HepG2 (cell line): ENCODE measurements around the gene DDX24. TPM values are rescaled to one million over a fixed set of nuclear protein-coding genes. Genes with fewer than 3 reads are reported as not detected.
A peak's percentile ranks its signal among the peaks of the same experiment; 100 is the strongest.

ENCODE experiments used
- CERS6 ChIP-seq: sonication (generic); formaldehyde crosslinking; IDR thresholded peaks from 2 replicates; pipeline ENCODE4 v1.5.0; 2020; ENCODE audit warnings: missing genetic modification reagents
- DMAP1 ChIP-seq: IDR thresholded peaks from 2 replicates; pipeline ENCODE4 v1.6.1; 2016
- FOXA1 ChIP-seq, 2 experiments: fragments of 450-650 bp in 1 of 2; sonication (generic) in 1 of 2; formaldehyde crosslinking in 1 of 2; IDR thresholded peaks; 2 replicates each; pipeline versions ENCODE4 v1.4.0 to v1.6.1; 2016 to 2020; ENCODE audit warnings: missing genetic modification reagents in 1 of 2
- FOXK2 ChIP-seq: fragments of 450-650 bp; IDR thresholded peaks from 2 replicates; pipeline ENCODE4 v1.6.1; 2016
- GTF3A ChIP-seq: sonication (generic); formaldehyde crosslinking; conservative IDR thresholded peaks from 2 replicates; pipeline ENCODE4 v1.4.0; 2020; ENCODE audit warnings: mild to moderate bottlenecking, missing genetic modification reagents
- KAT2B ChIP-seq: fragments of 150-350 bp; IDR thresholded peaks from 2 replicates; pipeline ENCODE4 v1.6.1; 2014; ENCODE audit warnings: low read depth, low read length, borderline replicate concordance
- KDM2A ChIP-seq: sonication (generic); formaldehyde crosslinking; IDR thresholded peaks from 2 replicates; pipeline ENCODE4 v1.4.0; 2020; ENCODE audit warnings: low read depth, missing genetic modification reagents, borderline replicate concordance
- KDM5A ChIP-seq: fragments of 200-600 bp; sonication (generic); IDR thresholded peaks from 2 replicates; pipeline ENCODE4 v1.7.0; 2018; ENCODE audit warnings: antibody characterized with exemption, mild to moderate bottlenecking, low read length, borderline replicate concordance
- SKI ChIP-seq: fragments of 450-650 bp; IDR thresholded peaks from one replicate; pipeline ENCODE4 v1.6.1; 2018; ENCODE audit warnings: mild to moderate bottlenecking; ENCODE audit not compliant: partially characterized antibody
- TCF7L2 ChIP-seq: IDR thresholded peaks from 2 replicates; pipeline ENCODE4 v1.6.1; 2011; ENCODE audit warnings: mild to moderate bottlenecking, low read depth, low read length, moderate library complexity
- USF2 ChIP-seq, 2 experiments: sonication (generic) in 1 of 2; formaldehyde crosslinking in 1 of 2; IDR thresholded peaks; 2 replicates each; pipeline versions ENCODE4 v1.5.1 to v1.6.1; 2011 to 2020; ENCODE audit warnings: borderline replicate concordance in 1 of 2, low read depth in 1 of 2, low read length in 1 of 2, mild to moderate bottlenecking in 1 of 2, missing genetic modification reagents in 1 of 2, moderate library complexity in 1 of 2
- ZNF747 ChIP-seq: sonication (generic); formaldehyde crosslinking; IDR thresholded peaks from 2 replicates; pipeline ENCODE4 v1.8.1; 2023; ENCODE audit warnings: missing genetic modification reagents, mild to moderate bottlenecking, borderline replicate concordance
- ZNF780A ChIP-seq: sonication (generic); formaldehyde crosslinking; IDR thresholded peaks from 2 replicates; pipeline ENCODE4 v1.8.0; 2022; ENCODE audit warnings: mild to moderate bottlenecking, missing genetic modification reagents, moderate library complexity
- ZNF784 ChIP-seq: sonication (generic); formaldehyde crosslinking; IDR thresholded peaks from 2 replicates; pipeline ENCODE4 v1.5.1; 2020; ENCODE audit warnings: missing genetic modification reagents, mild to moderate bottlenecking, borderline replicate concordance
- ZNF83 ChIP-seq: sonication (generic); formaldehyde crosslinking; IDR thresholded peaks from 2 replicates; pipeline ENCODE4 v1.4.0; 2020; ENCODE audit warnings: missing genetic modification reagents, mild to moderate bottlenecking, borderline replicate concordance
- ZSCAN21 ChIP-seq: sonication (generic); formaldehyde crosslinking; IDR thresholded peaks from 2 replicates; pipeline ENCODE4 v1.8.0; 2022; ENCODE audit warnings: mild to moderate bottlenecking, missing genetic modification reagents, moderate library complexity, borderline replicate concordance
- ZSCAN29 ChIP-seq: sonication (generic); formaldehyde crosslinking; conservative IDR thresholded peaks from 2 replicates; pipeline ENCODE4 v1.4.0; 2020; ENCODE audit warnings: mild to moderate bottlenecking, missing genetic modification reagents
- polyA plus RNA-seq, 8 experiments: library from polyadenylated mRNA; depleted of rRNA in 3 of 8; stranded (reverse) in 7 of 8; unstranded in 1 of 8; fragments of >200 nt; fragmentation: Illumina TruSeq in 4 of 8; extraction: Trizol in 4 of 8; gene quantifications; 2 replicates each; pipeline versions ENCODE4 v1.2.1 to v1.2.3, GENCODE V29; 2011 to 2016; ENCODE audit warnings: low read depth in 4 of 8, missing spikeins in 1 of 8, mixed read lengths in 1 of 8; ENCODE audit not compliant: insufficient read depth in 1 of 8
- total RNA-seq, 5 experiments: library from RNA; depleted of rRNA; stranded (reverse); fragments of >200 nt; fragmentation: Illumina TruSeq; extraction: Trizol; gene quantifications; 2 replicates each; pipeline ENCODE4 v1.2.3, GENCODE V29; 2016; ENCODE audit warnings: low read depth in 1 of 5
- TF ChIP-seq, protein P1 (sequence below): sonication (generic); formaldehyde crosslinking; conservative IDR thresholded peaks from 2 replicates; pipeline ENCODE4 v1.8.0; 2022; ENCODE audit warnings: missing genetic modification reagents
- TF ChIP-seq, protein P2 (sequence below): sonication (generic); formaldehyde crosslinking; IDR thresholded peaks from 2 replicates; pipeline ENCODE4 v1.8.0; 2022; ENCODE audit warnings: missing genetic modification reagents, mild to moderate bottlenecking, inconsistent platforms, borderline replicate concordance
- TF ChIP-seq, protein P3 (sequence below): IDR thresholded peaks from 2 replicates; pipeline ENCODE4 v1.6.1; 2018; ENCODE audit warnings: missing genetic modification reagents

The DDX24 gene
- total and polyA plus RNA-seq, 2 of the 13 experiments (the other 11 are each of a cell fraction or from before 2014, with no cell fraction given): 67.3 to 149 TPM

- no peak for TF ChIP-seq CERS6 (CRISPR knock-in tag)
- TF ChIP-seq ZNF784 (CRISPR knock-in tag): no peak; the same call in 1 of the 2 replicates
- TF ChIP-seq FOXA1 (IDR thresholded peaks at IDR 0.05): no peak
- TF ChIP-seq FOXA1 (CRISPR knock-in tag; IDR thresholded peaks at IDR 0.05): no peak
- no peak for TF ChIP-seq GTF3A (CRISPR knock-in tag)
- TF ChIP-seq, protein P1, sequence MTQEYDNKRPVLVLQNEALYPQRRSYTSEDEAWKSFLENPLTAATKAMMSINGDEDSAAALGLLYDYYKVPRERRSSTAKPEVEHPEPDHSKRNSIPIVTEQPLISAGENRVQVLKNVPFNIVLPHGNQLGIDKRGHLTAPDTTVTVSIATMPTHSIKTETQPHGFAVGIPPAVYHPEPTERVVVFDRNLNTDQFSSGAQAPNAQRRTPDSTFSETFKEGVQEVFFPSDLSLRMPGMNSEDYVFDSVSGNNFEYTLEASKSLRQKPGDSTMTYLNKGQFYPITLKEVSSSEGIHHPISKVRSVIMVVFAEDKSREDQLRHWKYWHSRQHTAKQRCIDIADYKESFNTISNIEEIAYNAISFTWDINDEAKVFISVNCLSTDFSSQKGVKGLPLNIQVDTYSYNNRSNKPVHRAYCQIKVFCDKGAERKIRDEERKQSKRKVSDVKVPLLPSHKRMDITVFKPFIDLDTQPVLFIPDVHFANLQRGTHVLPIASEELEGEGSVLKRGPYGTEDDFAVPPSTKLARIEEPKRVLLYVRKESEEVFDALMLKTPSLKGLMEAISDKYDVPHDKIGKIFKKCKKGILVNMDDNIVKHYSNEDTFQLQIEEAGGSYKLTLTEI (CRISPR knock-in tag): no peak
- no peak for TF ChIP-seq KAT2B
- TF ChIP-seq SKI: no peak
- no peak for TF ChIP-seq ZNF747
- TF ChIP-seq, protein P2, sequence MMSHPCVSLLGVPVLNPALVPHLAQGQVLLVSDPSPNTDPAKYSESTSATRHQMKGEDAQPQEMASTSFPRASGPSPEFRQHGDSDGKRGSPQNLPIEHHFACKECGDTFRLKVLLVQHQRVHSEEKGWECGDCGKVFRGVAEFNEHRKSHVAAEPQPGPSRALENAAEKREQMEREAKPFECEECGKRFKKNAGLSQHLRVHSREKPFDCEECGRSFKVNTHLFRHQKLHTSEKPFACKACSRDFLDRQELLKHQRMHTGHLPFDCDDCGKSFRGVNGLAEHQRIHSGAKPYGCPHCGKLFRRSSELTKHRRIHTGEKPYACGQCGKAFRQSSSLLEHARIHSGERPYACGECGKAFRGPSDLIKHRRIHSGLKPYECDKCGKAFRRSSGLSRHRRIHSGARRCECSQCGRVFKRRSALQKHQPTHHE (CRISPR knock-in tag): no peak
- TF ChIP-seq KDM5A: peak; percentile 52; the same call in 1 of the 2 replicates
- TF ChIP-seq, protein P3, sequence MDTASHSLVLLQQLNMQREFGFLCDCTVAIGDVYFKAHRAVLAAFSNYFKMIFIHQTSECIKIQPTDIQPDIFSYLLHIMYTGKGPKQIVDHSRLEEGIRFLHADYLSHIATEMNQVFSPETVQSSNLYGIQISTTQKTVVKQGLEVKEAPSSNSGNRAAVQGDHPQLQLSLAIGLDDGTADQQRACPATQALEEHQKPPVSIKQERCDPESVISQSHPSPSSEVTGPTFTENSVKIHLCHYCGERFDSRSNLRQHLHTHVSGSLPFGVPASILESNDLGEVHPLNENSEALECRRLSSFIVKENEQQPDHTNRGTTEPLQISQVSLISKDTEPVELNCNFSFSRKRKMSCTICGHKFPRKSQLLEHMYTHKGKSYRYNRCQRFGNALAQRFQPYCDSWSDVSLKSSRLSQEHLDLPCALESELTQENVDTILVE: no peak
- TF ChIP-seq TCF7L2: no peak
- no peak for TF ChIP-seq ZNF83 (CRISPR knock-in tag)
- no peak for TF ChIP-seq USF2 (IDR thresholded peaks at IDR 0.05; ENCODE audit: low read depth, low read length)
- no peak for TF ChIP-seq USF2 (CRISPR knock-in tag; IDR thresholded peaks at IDR 0.05; ENCODE audit: borderline replicate concordance)
- peak; percentile 48; the same call in 1 of the 2 replicates for TF ChIP-seq KDM2A (CRISPR knock-in tag)
- TF ChIP-seq ZNF780A (CRISPR knock-in tag): no peak
- TF ChIP-seq ZSCAN29 (CRISPR knock-in tag): no peak
- TF ChIP-seq ZSCAN21 (CRISPR knock-in tag): 0 out of 2 replicates have a peak, but pooled peaks have one; percentile 54
- peak; percentile 68 for TF ChIP-seq DMAP1 (CRISPR knock-in tag)
- no peak for TF ChIP-seq FOXK2
These were observed at the start of gene DDX24, which contains the start of gene IFI27L1 (continued) for GRCh38 chr14:94080621-94081385.
